A549 (cell line): ENCODE results near the gene BFSP2. TPM values are rescaled to one million over a fixed set of nuclear protein-coding genes. Genes with fewer than 3 reads are reported as not detected.

Experiments used
- ATAC-seq, 2 experiments: fragments of 200-7000 bp in 1 of 2; fragments of >200 bp in 1 of 2; cut with Nextera tagmentation in 1 of 2; cut with Tn5 transposase in 1 of 2; 3 replicates each; pipeline versions ENCODE4 v1.8.0 to v1.9.1; 2018 to 2020; ENCODE audit warnings: mild to moderate bottlenecking in 1 of 2, moderate library complexity in 1 of 2
- CTCF ChIA-PET: fragments of 300-600 bp; sonication (Branson Sonifier 250); formaldehyde crosslinking; extraction: SDS; loops from one replicate; lab custom pipeline; 2021; ENCODE audit warnings: antibody characterized with exemption, inconsistent platforms; lab: Yijun Ruan, JAX
- POLR2A ChIA-PET: fragments of 350-600 bp; formaldehyde crosslinking; extraction: SDS; loops from one replicate; lab custom pipeline; 2021; ENCODE audit warnings: antibody characterized with exemption, inconsistent platforms; lab: Yijun Ruan, JAX
- DNase-seq, 2 experiments: peaks; one replicate each; pipeline versions ENCODE4 v3.0.0 to v3.0.0-alpha.2; 2011 to 2016; ENCODE audit warnings: low read depth in 1 of 2, low spot score in 1 of 2
- FAIRE-seq: peaks from 2 replicates; lab custom pipeline; 2011; peaks lifted over from hg19 to GRCh38; lab: Jason Lieb, UNC
- H3K27ac ChIP-seq, 2 experiments: fragments of >200 bp; sonication (Bioruptor Twin); formaldehyde crosslinking; 3 replicates each; pipeline ENCODE4 v1.5.1; 2016 to 2017
- H3K4me1 ChIP-seq: fragments of >200 bp; sonication (Bioruptor Twin); formaldehyde crosslinking; 3 replicates; pipeline ENCODE4 v1.6.1; 2016
- H3K4me2 ChIP-seq: fragments of >200 bp; sonication (Bioruptor Twin); formaldehyde crosslinking; 3 replicates; pipeline ENCODE4 v1.6.1; 2016
- H3K4me3 ChIP-seq: fragments of >200 bp; sonication (Bioruptor Twin); formaldehyde crosslinking; 3 replicates; pipeline ENCODE4 v1.5.1; 2016
- H3K9me3 ChIP-seq: fragments of >200 bp; sonication (Bioruptor Twin); formaldehyde crosslinking; 3 replicates; pipeline ENCODE4 v1.6.1; 2016
- BHLHE40 ChIP-seq: IDR thresholded peaks from 2 replicates; pipeline ENCODE4 v1.6.1; 2012; ENCODE audit warnings: low read depth, low read length, inconsistent platforms
- CEBPB ChIP-seq, 2 experiments: fragments of >200 bp in 1 of 2; sonication (Bioruptor Twin) in 1 of 2; formaldehyde crosslinking in 1 of 2; IDR thresholded peaks; 2 replicates each; pipeline ENCODE4 v1.6.1; 2012 to 2016
- EHF ChIP-seq: fragments of 250-450 bp; sonication (Bioruptor Pico); IDR thresholded peaks from 2 replicates; pipeline ENCODE4 v1.5.0; 2020; ENCODE audit warnings: mild to moderate bottlenecking
- EHMT2 ChIP-seq: fragments of 200-600 bp; sonication (generic); IDR thresholded peaks from 2 replicates; pipeline ENCODE4 v1.6.1; 2016; ENCODE audit warnings: antibody characterized with exemption, low read depth, mild to moderate bottlenecking, moderate library complexity
- ELK1 ChIP-seq: fragments of 150-350 bp; IDR thresholded peaks from 2 replicates; pipeline ENCODE4 v1.6.1; 2014; ENCODE audit warnings: low read depth, mild to moderate bottlenecking, low read length
- EP300 ChIP-seq, 2 experiments: fragments of >200 bp; sonication (Bioruptor Twin); formaldehyde crosslinking; IDR thresholded peaks; 2 replicates in 1 of 2; 3 replicates in 1 of 2; pipeline ENCODE4 v1.6.1; 2016 to 2017
- FOSL2 ChIP-seq, 2 experiments: fragments of 450-650 bp in 1 of 2; fragments of >200 bp in 1 of 2; sonication (Bioruptor Twin) in 1 of 2; formaldehyde crosslinking; IDR thresholded peaks; 2 replicates each; pipeline versions ENCODE4 v1.5.0 to v1.6.1; 2016 to 2020; ENCODE audit warnings: mild to moderate bottlenecking in 1 of 2, moderate library complexity in 1 of 2
- GATA3 ChIP-seq: IDR thresholded peaks from 2 replicates; pipeline ENCODE4 v1.6.1; 2012; ENCODE audit warnings: borderline replicate concordance
- HOXA7 ChIP-seq: fragments of 250-450 bp; sonication (Bioruptor Pico); IDR thresholded peaks from 2 replicates; pipeline ENCODE4 v1.5.0; 2020; ENCODE audit warnings: mild to moderate bottlenecking, moderate library complexity
- JUNB ChIP-seq: fragments of >200 bp; sonication (Bioruptor Twin); formaldehyde crosslinking; IDR thresholded peaks from 2 replicates; pipeline ENCODE4 v1.6.1; 2016
- KDM5A ChIP-seq: fragments of 200-600 bp; sonication (generic); IDR thresholded peaks from 2 replicates; pipeline ENCODE4 v1.6.1; 2016; ENCODE audit warnings: antibody characterized with exemption, mild to moderate bottlenecking
- MAZ ChIP-seq: fragments of 150-350 bp; IDR thresholded peaks from 2 replicates; pipeline ENCODE4 v1.6.1; 2014; ENCODE audit warnings: antibody characterized with exemption, low read depth, low read length, borderline replicate concordance
- MYC ChIP-seq: IDR thresholded peaks from 2 replicates; pipeline ENCODE4 v1.6.1; 2012; ENCODE audit warnings: mild to moderate bottlenecking, inconsistent platforms, low read length, improper control_type of control experiment, borderline replicate concordance
- NPAS2 ChIP-seq: fragments of 250-450 bp; sonication (Bioruptor Pico); IDR thresholded peaks from 2 replicates; pipeline ENCODE4 v1.8.0; 2022; ENCODE audit warnings: mild to moderate bottlenecking, moderate library complexity, borderline replicate concordance
- NR3C1 ChIP-seq: fragments of >200 bp; sonication (Bioruptor Twin); formaldehyde crosslinking; IDR thresholded peaks from 3 replicates; pipeline ENCODE4 v1.6.1; 2017
- PBX3 ChIP-seq: IDR thresholded peaks from 2 replicates; pipeline ENCODE4 v1.6.1; 2012
- PHF8 ChIP-seq: fragments of 200-600 bp; sonication (generic); IDR thresholded peaks from 2 replicates; pipeline ENCODE4 v1.6.1; 2016; ENCODE audit warnings: low read depth, mild to moderate bottlenecking, antibody characterized with exemption, moderate library complexity, borderline replicate concordance
- RCOR1 ChIP-seq: fragments of 150-350 bp; IDR thresholded peaks from 2 replicates; pipeline ENCODE4 v1.6.1; 2014; ENCODE audit warnings: antibody characterized with exemption, low read length, low read depth
- RFX5 ChIP-seq: fragments of 450-650 bp; IDR thresholded peaks from 2 replicates; pipeline ENCODE4 v1.7.1; 2014; ENCODE audit warnings: antibody characterized with exemption, mild to moderate bottlenecking, moderate library complexity
- TP53 ChIP-seq: fragments of 250-450 bp; sonication (Bioruptor Pico); IDR thresholded peaks from 2 replicates; pipeline ENCODE4 v1.5.0; 2021; ENCODE audit warnings: mild to moderate bottlenecking, moderate library complexity
- WGBS: methylation state at CpG from one replicate; pipeline ENCODE4 v1.1.6; 2017; ENCODE audit errors: missing lambda C conversion rate; 5-methylcytosine and 5-hydroxymethylcytosine counted together
- polyA plus RNA-seq, 4 experiments: library from polyadenylated mRNA; depleted of rRNA in 3 of 4; stranded (reverse); fragments of >200 nt; fragmentation: RNase III in 1 of 4; extraction: RNeasy Plus Mini Kit Qiagen cat#74134 plus additional on column Dnase treatment in 1 of 4; gene quantifications; 2 replicates in 3 of 4; 3 replicates in 1 of 4; pipeline ENCODE4 v1.2.3, GENCODE V29; 2011 to 2017
- TF ChIP-seq, protein P1 (sequence below): fragments of >200 bp; sonication (Bioruptor Twin); formaldehyde crosslinking; IDR thresholded peaks from 3 replicates; pipeline ENCODE4 v1.5.1; 2016
- TF ChIP-seq, protein P2 (sequence below): fragments of 250-450 bp; sonication (Bioruptor Pico); IDR thresholded peaks from 2 replicates; pipeline ENCODE4 v1.5.0; 2020; ENCODE audit warnings: low read depth, mild to moderate bottlenecking, moderate library complexity
- TF ChIP-seq, protein P3 (sequence below): fragments of 200-600 bp; sonication (generic); IDR thresholded peaks from 2 replicates; pipeline ENCODE4 v1.6.1; 2016; ENCODE audit warnings: antibody characterized with exemption, mild to moderate bottlenecking, moderate library complexity
- TF ChIP-seq, protein P4 (sequence below): fragments of >200 bp; sonication (Bioruptor Twin); formaldehyde crosslinking; IDR thresholded peaks from 2 replicates; pipeline ENCODE4 v1.6.1; 2016

Gene BFSP2
- polyA plus RNA-seq, 2 of the 4 experiments (the other 2 are of a cell fraction) = 0.18 TPM; not detected in 1

DNA sequence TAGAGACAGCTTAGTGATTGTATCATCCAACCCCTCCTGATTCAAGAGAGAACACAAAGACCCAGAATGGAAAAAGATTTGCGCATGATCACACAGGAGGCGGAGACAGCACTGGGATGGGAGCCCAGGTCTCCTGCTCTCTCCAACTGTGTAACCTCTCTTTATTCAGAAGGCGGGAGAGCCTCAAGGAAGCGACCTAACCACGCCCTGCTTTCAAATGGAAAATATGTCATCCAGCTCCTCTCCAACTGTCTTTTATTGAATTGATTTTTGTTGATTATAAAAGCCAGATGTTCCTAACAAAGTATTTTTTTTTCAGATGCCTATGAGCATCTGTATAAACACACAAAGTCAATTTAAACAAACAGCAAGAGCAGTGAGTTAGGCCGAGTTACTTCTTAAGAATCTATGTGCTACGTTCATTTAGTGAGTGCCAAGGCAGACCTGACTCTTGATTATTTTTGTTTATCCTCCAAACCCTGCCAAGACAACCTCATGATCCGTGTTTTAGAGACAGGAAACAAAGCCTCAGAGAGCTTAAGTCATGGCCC, 74.5 kb downstream of the BFSP2 start (continued):
- TF ChIP-seq HOXA7 = no peak
- no peak for TF ChIP-seq KDM5A

- no peak overlapping the region for H3K27ac ChIP-seq
- WGBS = 94% methylated on average over 4 of the region's 4 CpGs
- no peak for TF ChIP-seq PHF8
- no peak for TF ChIP-seq ELK1
- TF ChIP-seq, protein P1, sequence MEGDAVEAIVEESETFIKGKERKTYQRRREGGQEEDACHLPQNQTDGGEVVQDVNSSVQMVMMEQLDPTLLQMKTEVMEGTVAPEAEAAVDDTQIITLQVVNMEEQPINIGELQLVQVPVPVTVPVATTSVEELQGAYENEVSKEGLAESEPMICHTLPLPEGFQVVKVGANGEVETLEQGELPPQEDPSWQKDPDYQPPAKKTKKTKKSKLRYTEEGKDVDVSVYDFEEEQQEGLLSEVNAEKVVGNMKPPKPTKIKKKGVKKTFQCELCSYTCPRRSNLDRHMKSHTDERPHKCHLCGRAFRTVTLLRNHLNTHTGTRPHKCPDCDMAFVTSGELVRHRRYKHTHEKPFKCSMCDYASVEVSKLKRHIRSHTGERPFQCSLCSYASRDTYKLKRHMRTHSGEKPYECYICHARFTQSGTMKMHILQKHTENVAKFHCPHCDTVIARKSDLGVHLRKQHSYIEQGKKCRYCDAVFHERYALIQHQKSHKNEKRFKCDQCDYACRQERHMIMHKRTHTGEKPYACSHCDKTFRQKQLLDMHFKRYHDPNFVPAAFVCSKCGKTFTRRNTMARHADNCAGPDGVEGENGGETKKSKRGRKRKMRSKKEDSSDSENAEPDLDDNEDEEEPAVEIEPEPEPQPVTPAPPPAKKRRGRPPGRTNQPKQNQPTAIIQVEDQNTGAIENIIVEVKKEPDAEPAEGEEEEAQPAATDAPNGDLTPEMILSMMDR = no peak
- no peak for TF ChIP-seq MYC
- no peak for TF ChIP-seq EHMT2
- TF ChIP-seq TP53 = no peak
- TF ChIP-seq, protein P2, sequence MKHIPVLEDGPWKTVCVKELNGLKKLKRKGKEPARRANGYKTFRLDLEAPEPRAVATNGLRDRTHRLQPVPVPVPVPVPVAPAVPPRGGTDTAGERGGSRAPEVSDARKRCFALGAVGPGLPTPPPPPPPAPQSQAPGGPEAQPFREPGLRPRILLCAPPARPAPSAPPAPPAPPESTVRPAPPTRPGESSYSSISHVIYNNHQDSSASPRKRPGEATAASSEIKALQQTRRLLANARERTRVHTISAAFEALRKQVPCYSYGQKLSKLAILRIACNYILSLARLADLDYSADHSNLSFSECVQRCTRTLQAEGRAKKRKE (CRISPR knock-in tag) = no peak
- no peak for TF ChIP-seq NR3C1
- no peak for TF ChIP-seq FOSL2 (IDR thresholded peaks at IDR 0.05)
- no peak for TF ChIP-seq FOSL2 (CRISPR knock-in tag; IDR thresholded peaks at IDR 0.05)
- TF ChIP-seq NPAS2 (CRISPR knock-in tag) = no peak
- TF ChIP-seq JUNB = no peak
- no peak for TF ChIP-seq EP300 (IDR thresholded peaks at IDR 0.05)
- TF ChIP-seq, all 56 proteins: peak for 0
- H3K4me3 ChIP-seq = no peak overlapping the region
- ATAC-seq (no peak), DNase-seq (no peak), FAIRE-seq (no peak)
- POLR2A ChIA-PET = no interaction called here
- no peaks in the 10 kb centered on the region for H3K9me3 ChIP-seq
- CTCF ChIA-PET = no interaction called here
- no peak overlapping the region for H3K4me2 ChIP-seq
- no peaks in the 10 kb centered on the region for H3K4me1 ChIP-seq
Measured at GRCh38 chr3:133474817-133475216, 75.0 kb downstream of the BFSP2 start.

DNA sequence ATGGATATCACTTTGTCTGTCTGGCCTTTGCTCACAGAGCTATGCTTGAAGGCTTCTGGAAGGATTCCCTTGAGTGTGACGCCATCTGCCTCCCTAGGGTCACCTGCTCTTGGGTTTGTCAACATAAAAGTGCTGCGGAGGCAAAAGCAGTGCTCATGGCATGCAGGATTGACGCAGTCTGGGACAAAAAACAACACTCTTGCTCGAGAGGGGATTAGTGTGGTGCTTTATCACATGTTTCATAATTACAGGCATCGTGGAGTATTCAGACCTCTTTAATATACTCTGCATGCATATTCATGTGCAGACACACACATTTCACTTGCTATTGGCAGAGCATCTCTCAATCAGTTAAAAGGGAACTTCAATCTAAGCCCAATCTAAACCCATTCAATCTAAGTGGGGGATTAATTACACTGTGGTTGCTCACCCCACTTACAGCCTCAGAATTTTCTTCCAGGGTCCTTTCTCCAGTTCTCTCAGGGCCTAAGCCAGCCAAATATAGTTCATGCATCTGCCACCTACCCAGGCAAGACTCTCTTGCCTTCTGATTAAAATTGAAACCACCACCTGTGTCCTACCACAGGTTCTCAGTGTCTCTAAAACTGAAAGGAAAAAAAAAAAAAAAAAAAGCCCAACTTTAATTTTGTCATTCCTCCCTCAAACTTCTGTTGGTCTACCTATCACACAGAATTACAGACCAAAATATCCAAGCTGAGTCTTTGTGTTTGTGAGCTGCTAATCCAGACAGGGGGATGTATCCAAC, 75.6 kb downstream of the BFSP2 start:
- DNase-seq (no peak), ATAC-seq (no peak), FAIRE-seq (no peak)
- Histone ChIP-seq H3K4me2 (no peak overlapping the region), H3K4me3 (no peak overlapping the region), H3K4me1 (no peaks in the 10 kb centered on the region), H3K27ac (no peak overlapping the region), H3K9me3 (no peaks in the 10 kb centered on the region)
- ChIA-PET POLR2A (no interaction called here), CTCF (no interaction called here)
- 79% methylated on average over 5 of the region's 5 CpGs for WGBS
- TF ChIP-seq CEBPB (IDR thresholded peaks at IDR 0.05) (no peak), BHLHE40 (no peak), EHF (CRISPR knock-in tag) (no peak), EHMT2 (no peak), RFX5 (no peak), RCOR1 (no peak), HOXA7 (no peak), MAZ (no peak), PBX3 (no peak), GATA3 (no peak)
- TF ChIP-seq, protein P2 (CRISPR knock-in tag) = no peak
- TF ChIP-seq, protein P3, sequence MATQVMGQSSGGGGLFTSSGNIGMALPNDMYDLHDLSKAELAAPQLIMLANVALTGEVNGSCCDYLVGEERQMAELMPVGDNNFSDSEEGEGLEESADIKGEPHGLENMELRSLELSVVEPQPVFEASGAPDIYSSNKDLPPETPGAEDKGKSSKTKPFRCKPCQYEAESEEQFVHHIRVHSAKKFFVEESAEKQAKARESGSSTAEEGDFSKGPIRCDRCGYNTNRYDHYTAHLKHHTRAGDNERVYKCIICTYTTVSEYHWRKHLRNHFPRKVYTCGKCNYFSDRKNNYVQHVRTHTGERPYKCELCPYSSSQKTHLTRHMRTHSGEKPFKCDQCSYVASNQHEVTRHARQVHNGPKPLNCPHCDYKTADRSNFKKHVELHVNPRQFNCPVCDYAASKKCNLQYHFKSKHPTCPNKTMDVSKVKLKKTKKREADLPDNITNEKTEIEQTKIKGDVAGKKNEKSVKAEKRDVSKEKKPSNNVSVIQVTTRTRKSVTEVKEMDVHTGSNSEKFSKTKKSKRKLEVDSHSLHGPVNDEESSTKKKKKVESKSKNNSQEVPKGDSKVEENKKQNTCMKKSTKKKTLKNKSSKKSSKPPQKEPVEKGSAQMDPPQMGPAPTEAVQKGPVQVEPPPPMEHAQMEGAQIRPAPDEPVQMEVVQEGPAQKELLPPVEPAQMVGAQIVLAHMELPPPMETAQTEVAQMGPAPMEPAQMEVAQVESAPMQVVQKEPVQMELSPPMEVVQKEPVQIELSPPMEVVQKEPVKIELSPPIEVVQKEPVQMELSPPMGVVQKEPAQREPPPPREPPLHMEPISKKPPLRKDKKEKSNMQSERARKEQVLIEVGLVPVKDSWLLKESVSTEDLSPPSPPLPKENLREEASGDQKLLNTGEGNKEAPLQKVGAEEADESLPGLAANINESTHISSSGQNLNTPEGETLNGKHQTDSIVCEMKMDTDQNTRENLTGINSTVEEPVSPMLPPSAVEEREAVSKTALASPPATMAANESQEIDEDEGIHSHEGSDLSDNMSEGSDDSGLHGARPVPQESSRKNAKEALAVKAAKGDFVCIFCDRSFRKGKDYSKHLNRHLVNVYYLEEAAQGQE = no peak
- TF ChIP-seq, protein P4, sequence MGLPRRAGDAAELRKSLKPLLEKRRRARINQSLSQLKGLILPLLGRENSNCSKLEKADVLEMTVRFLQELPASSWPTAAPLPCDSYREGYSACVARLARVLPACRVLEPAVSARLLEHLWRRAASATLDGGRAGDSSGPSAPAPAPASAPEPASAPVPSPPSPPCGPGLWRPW = no peak
